ENCODE results near the gene ALKBH4.
"Not testable (repeated sequence)": the region's sequence is repeated elsewhere in the genome, so short reads cannot be mapped to it uniquely, and the experiment has no call there.

GRCh38 chr7:102479209-102479584 is 14.5 kb upstream of the ALKBH4 start:
- not testable (repeated sequence) for TF ChIP-seq POLR2AphosphoS5, POLR2A (IDR thresholded peaks at IDR 0.05; ENCODE audit: low read depth, low read length)
